Stomach (tissue), 9 donors: Measurements from ENCODE around the gene PPP3CA. TPM values are rescaled to one million over a fixed set of nuclear protein-coding genes. Genes with fewer than 3 reads are reported as not detected.

Experiments
- DNase-seq, 2 donors: peaks; one replicate each; pipeline versions ENCODE4 v3.0.0 to v3.0.0-alpha.2; 2013 to 2019
- H3K27ac ChIP-seq, 5 donors: fragments of 200-600 bp in 4 of 5; sonication (generic) in 4 of 5; one replicate each; pipeline ENCODE4 v1.5.1; 2013 to 2019; ENCODE audit warnings: mild to moderate bottlenecking in 1 of 5, moderate library complexity in 1 of 5
- H3K27me3 ChIP-seq, 3 donors: fragments of 200-600 bp; sonication (generic); one replicate each; pipeline ENCODE4 v1.5.1; 2017 to 2019; ENCODE audit warnings: mixed run types in 1 of 3
- H3K36me3 ChIP-seq, 4 donors: fragments of 200-600 bp; sonication (generic); 1 replicate in 3 of 4; 2 replicates in 1 of 4; pipeline ENCODE4 v1.5.1; 2016 to 2019
- H3K4me1 ChIP-seq, 4 donors: fragments of 200-600 bp; sonication (generic); one replicate each; pipeline ENCODE4 v1.5.1; 2016 to 2019
- H3K4me3 ChIP-seq, 4 donors: fragments of 200-600 bp; sonication (generic) in 3 of 4; one replicate each; pipeline ENCODE4 v1.5.1; 2016 to 2019; ENCODE audit warnings: mild to moderate bottlenecking in 1 of 4
- H3K9me3 ChIP-seq, 4 donors: fragments of 200-600 bp; sonication (generic); one replicate each; pipeline ENCODE4 v1.5.1; 2016 to 2019
- CTCF ChIP-seq, 7 experiments: fragments of 450-650 bp in 4 of 7; fragments of 200-600 bp in 3 of 7; sonication (generic) in 3 of 7; IDR thresholded peaks; one replicate each; pipeline ENCODE4 v1.5.1; 2016 to 2019; ENCODE audit warnings: antibody characterized with exemption in 7 of 7, control low read depth in 2 of 7, mild to moderate bottlenecking in 1 of 7
- EP300 ChIP-seq: sonication (generic); formaldehyde crosslinking; IDR thresholded peaks from one replicate; pipeline ENCODE4 v1.6.1; 2017; ENCODE audit warnings: antibody characterized with exemption
- POLR2A ChIP-seq, 4 donors: fragments of 450-650 bp; IDR thresholded peaks; one replicate each; pipeline ENCODE4 v1.6.1; 2016; ENCODE audit warnings: antibody characterized with exemption in 4 of 4, control low read depth in 2 of 4, mild to moderate bottlenecking in 1 of 4, moderate library complexity in 1 of 4
- POLR2AphosphoS5 ChIP-seq, 3 donors: sonication (generic); formaldehyde crosslinking; IDR thresholded peaks; one replicate each; pipeline ENCODE4 v1.6.1; 2016; ENCODE audit warnings: antibody characterized with exemption in 3 of 3
- WGBS, 5 donors: extraction: QIAGEN DNeasy Blood & Tissue Kit in 3 of 5; methylation state at CpG; one replicate each; pipeline versions ENCODE4 v1.1.5 to v1.1.7; 2013 to 2018; 5-methylcytosine and 5-hydroxymethylcytosine counted together
- intact Hi-C: fragments of 100-400 bp; cut with DNase I; formaldehyde crosslinking; loops from one replicate; pipeline ENCODE4 v1.15.1; 2023; ENCODE audit warnings: low total_unique reads
- polyA plus RNA-seq, 3 donors: library from polyadenylated mRNA; stranded (reverse); fragments of 200-250 nt; gene quantifications; one replicate each; pipeline ENCODE4 v1.2.3, GENCODE V29; 2013
- total RNA-seq, 5 donors: library from RNA; depleted of rRNA; stranded (reverse); fragments of >200 nt; gene quantifications; one replicate each; pipeline versions ENCODE4 v1.1.0 to v1.2.3, GENCODE V29; 2014 to 2016
- donor health status: healthy with polysubstance abuse.
- donor health status: Bipolar disorder and iron deficiency.
- donor health status: healthy.

PPP3CA gene
- total and polyA plus RNA-seq, 8 donors, result 8.9 to 62.4 (median 20.6) TPM

DNA sequence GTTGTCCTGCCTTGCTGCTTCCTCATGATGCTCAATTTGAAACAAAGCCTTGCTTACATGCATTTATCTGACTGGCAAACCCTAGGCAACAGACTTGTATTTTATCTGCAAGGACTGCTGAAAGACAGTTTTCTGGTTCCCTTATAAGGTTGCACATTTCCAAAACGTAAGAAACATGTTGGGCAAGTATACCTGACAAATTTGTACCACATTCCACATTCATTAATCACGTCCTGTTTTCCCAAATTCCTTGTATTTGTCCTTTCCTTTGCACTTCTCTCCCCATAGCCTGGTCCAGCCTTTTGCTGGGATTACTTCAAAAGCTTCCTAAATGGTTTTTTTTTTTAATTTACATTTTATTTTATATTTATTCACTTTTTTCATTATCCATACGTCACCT lies 310.1 kb downstream of the PPP3CA start:
- TF ChIP-seq POLR2AphosphoS5 (IDR thresholded peaks at IDR 0.05), result no peak
- H3K4me1 ChIP-seq, result peaks cover 0 to 5% (median 0%) of the 10 kb centered on the region in 4 donors
- intact Hi-C loops, result no loop called here
- H3K27ac ChIP-seq, result no peak overlapping the region
- no peak for DNase-seq
- WGBS, 5 donors, result 79 to 91% (median 87%) methylated on average over 3 of the region's 3 CpGs
- no peak overlapping the region for H3K4me3 ChIP-seq
- peaks cover 0 to 26% (median 23%) of the 10 kb centered on the region in 4 donors for H3K36me3 ChIP-seq
- H3K9me3 ChIP-seq, result no peaks in the 10 kb centered on the region
- H3K27me3 ChIP-seq, result no peaks in the 10 kb centered on the region

DNA sequence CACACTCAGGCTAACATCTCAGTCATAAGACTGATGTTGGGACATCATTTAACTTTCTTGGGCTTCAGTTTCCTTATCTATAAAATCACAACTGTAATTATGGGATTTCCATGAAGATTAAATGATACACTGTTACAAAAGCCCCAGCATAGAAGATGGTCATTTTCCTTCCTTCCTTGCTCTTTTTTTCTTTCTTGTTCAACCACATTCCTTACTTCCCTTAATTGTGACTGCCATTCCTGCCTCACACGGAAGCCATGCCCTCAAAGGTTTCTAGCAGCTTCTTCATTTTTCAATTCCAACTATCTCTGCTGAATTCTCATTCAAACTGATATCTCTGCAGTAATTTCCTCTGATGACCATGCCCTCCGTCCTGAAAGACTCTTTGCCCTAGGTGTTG lies 311.8 kb downstream of the PPP3CA start:
- 79 to 93% (median 88%) methylated on average over 2 of the region's 2 CpGs for WGBS, 5 donors
- Histone ChIP-seq H3K4me3 (no peak overlapping the region), H3K9me3 (no peaks in the 10 kb centered on the region), H3K4me1 (peaks cover 0 to 5% (median 0%) of the 10 kb centered on the region in 4 donors), H3K36me3 (peaks cover 0 to 39% (median 38%) of the 10 kb centered on the region in 4 donors), H3K27me3 (no peaks in the 10 kb centered on the region), H3K27ac (no peak overlapping the region)
- intact Hi-C loops, result no loop called here
- no peak for TF ChIP-seq EP300
- DNase-seq, result no peak

- peaks cover 0 to 47% (median 41%) of the 10 kb centered on the region in 4 donors for H3K36me3 ChIP-seq
These were observed 313.3 kb downstream of the PPP3CA start for GRCh38 chr4:101033986-101034385.

GRCh38 chr4:101032541-101032940 lies 314.8 kb downstream of the PPP3CA start:
- Histone ChIP-seq H3K36me3 (peaks cover 0 to 35% (median 29%) of the 10 kb centered on the region in 4 donors), H3K27me3 (no peaks in the 10 kb centered on the region), H3K4me3 (no peak overlapping the region), H3K9me3 (no peaks in the 10 kb centered on the region), H3K4me1 (no peaks in the 10 kb centered on the region), H3K27ac (no peak overlapping the region)
- 83 to 88% (median 84%) methylated on average over 3 of the region's 3 CpGs for WGBS, 5 donors
- no peak for DNase-seq
- no peak for TF ChIP-seq EP300
- no peak for TF ChIP-seq CTCF (IDR thresholded peaks at IDR 0.05)
- no peak for TF ChIP-seq POLR2A (IDR thresholded peaks at IDR 0.05)
- no peak for TF ChIP-seq POLR2AphosphoS5 (IDR thresholded peaks at IDR 0.05)
- intact Hi-C loops, result no loop called here

More at GRCh38 chr4:101033986-101034385, 313.3 kb downstream of the PPP3CA start:
- H3K27me3 ChIP-seq, result no peaks in the 10 kb centered on the region
- H3K4me1 ChIP-seq, result peaks cover 0 to 5% (median 0%) of the 10 kb centered on the region in 4 donors
- DNase-seq, result no peak
- 92 to 99% (median 94%) methylated on average over 3 of the region's 3 CpGs for WGBS, 5 donors
- H3K4me3 ChIP-seq, result no peak overlapping the region
- H3K27ac ChIP-seq, result no peak overlapping the region
- no peak for TF ChIP-seq CTCF (IDR thresholded peaks at IDR 0.05)
- TF ChIP-seq EP300, result no peak
- no peak for TF ChIP-seq POLR2AphosphoS5 (IDR thresholded peaks at IDR 0.05)
- no peak for TF ChIP-seq POLR2A (IDR thresholded peaks at IDR 0.05)
- intact Hi-C loops, result no loop called here
- H3K9me3 ChIP-seq, result no peaks in the 10 kb centered on the region

DNA sequence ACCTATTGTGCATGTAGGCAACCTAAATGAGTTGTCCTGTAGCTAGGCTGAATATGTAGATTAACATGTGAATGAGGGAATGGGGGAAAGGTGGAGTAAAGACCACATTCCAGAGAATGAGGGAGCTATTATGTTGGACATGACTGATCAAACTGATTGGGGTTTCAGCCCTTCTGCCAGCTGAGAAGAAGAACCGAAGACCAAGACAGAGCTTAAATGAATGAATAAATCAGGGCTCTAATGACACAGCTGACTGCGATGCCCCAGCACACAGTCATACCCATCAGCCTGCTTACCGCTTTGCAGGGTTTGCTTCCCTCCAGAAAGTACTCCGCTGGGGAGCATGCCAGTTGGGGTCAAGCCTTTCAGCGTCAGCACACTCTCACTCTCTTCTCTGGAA lies 315.4 kb downstream of the PPP3CA start:
- no peak for TF ChIP-seq EP300
- no peak for TF ChIP-seq POLR2AphosphoS5 (IDR thresholded peaks at IDR 0.05)
- no peak for TF ChIP-seq CTCF (IDR thresholded peaks at IDR 0.05)
- no peak overlapping the region for H3K27ac ChIP-seq
- intact Hi-C loops, result no loop called here
- no peaks in the 10 kb centered on the region for H3K4me1 ChIP-seq
- no peaks in the 10 kb centered on the region for H3K9me3 ChIP-seq
- peaks cover 0 to 29% (median 25%) of the 10 kb centered on the region in 4 donors for H3K36me3 ChIP-seq
- H3K4me3 ChIP-seq, result no peak overlapping the region
- DNase-seq, result no peak
- no peaks in the 10 kb centered on the region for H3K27me3 ChIP-seq
- 72 to 84% (median 77%) methylated on average over 5 of the region's 5 CpGs for WGBS, 5 donors
